MM.1S (cell line): ENCODE data around the gene MCEMP1.

ENCODE experiments used
- CTCF ChIP-seq: fragments of 300-600 bp; sonication (generic); IDR thresholded peaks from 2 replicates; pipeline ENCODE4 v1.5.1; 2016; ENCODE audit warnings: antibody characterized with exemption, low read length, mixed read lengths
- EZH2 ChIP-seq: fragments of 300-600 bp; sonication (generic); optimal IDR thresholded peaks from 2 replicates; pipeline ENCODE3; 2017; ENCODE audit warnings: low read depth, mild to moderate bottlenecking, antibody characterized with exemption, low read length, mixed read lengths

- TF ChIP-seq CTCF = no peak
- no peak for TF ChIP-seq EZH2
Measured at GRCh38 chr19:7722231-7722651, 45.4 kb downstream of the MCEMP1 start.
